ENCODE data around the gene OR10A4. TPM values are rescaled to one million over a fixed set of nuclear protein-coding genes. Genes with fewer than 3 reads are reported as not detected.
A peak's percentile ranks its signal among the peaks of the same experiment; 100 is the strongest.

The OR10A4 gene
- total and polyA plus RNA-seq, 9 of the 15 experiments (the other 6 are each of a cell fraction or from before 2014, with no cell fraction given), result not detected

DNA sequence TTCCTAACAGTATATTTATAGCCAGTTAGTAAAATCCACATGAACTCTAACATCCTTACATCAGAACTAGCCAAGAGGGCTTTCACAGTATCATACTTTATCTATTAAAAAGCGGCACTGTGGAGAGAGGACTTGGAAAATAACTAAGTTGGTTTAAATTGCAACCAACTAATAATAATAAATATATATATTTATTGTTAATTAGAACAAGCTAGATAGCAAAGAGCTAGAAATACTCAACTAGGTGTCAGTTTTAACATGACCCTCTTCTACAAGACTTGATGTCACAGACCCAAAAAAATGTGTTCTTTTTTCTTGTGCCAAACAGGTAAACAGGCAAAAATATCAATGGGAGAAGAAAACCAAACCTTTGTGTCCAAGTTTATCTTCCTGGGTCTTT is 44.3 kb downstream of the OR10A4 start, which contains the start of gene OR2D3 (continued):
- TF ChIP-seq, protein P1, sequence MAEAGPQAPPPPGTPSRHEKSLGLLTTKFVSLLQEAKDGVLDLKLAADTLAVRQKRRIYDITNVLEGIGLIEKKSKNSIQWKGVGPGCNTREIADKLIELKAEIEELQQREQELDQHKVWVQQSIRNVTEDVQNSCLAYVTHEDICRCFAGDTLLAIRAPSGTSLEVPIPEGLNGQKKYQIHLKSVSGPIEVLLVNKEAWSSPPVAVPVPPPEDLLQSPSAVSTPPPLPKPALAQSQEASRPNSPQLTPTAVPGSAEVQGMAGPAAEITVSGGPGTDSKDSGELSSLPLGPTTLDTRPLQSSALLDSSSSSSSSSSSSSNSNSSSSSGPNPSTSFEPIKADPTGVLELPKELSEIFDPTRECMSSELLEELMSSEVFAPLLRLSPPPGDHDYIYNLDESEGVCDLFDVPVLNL (CRISPR knock-in tag; IDR thresholded peaks at IDR 0.05; ENCODE audit: low read depth), result no peak
- TF ChIP-seq RBM34 (IDR thresholded peaks at IDR 0.05; ENCODE audit: borderline replicate concordance, insufficient read depth, low read length) (no peak), FOSL1 (tag; conservative IDR thresholded peaks at IDR 0.05) (no peak)
- TF ChIP-seq, protein P2, sequence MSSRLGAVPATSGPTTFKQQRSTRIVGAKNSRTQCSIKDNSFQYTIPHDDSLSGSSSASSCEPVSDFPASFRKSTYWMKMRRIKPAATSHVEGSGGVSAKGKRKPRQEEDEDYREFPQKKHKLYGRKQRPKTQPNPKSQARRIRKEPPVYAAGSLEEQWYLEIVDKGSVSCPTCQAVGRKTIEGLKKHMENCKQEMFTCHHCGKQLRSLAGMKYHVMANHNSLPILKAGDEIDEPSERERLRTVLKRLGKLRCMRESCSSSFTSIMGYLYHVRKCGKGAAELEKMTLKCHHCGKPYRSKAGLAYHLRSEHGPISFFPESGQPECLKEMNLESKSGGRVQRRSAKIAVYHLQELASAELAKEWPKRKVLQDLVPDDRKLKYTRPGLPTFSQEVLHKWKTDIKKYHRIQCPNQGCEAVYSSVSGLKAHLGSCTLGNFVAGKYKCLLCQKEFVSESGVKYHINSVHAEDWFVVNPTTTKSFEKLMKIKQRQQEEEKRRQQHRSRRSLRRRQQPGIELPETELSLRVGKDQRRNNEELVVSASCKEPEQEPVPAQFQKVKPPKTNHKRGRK (tag; IDR thresholded peaks at IDR 0.05), result no peak
- TF ChIP-seq, protein P3, sequence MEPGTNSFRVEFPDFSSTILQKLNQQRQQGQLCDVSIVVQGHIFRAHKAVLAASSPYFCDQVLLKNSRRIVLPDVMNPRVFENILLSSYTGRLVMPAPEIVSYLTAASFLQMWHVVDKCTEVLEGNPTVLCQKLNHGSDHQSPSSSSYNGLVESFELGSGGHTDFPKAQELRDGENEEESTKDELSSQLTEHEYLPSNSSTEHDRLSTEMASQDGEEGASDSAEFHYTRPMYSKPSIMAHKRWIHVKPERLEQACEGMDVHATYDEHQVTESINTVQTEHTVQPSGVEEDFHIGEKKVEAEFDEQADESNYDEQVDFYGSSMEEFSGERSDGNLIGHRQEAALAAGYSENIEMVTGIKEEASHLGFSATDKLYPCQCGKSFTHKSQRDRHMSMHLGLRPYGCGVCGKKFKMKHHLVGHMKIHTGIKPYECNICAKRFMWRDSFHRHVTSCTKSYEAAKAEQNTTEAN (CRISPR knock-in tag; IDR thresholded peaks at IDR 0.05), result no peak

DNA sequence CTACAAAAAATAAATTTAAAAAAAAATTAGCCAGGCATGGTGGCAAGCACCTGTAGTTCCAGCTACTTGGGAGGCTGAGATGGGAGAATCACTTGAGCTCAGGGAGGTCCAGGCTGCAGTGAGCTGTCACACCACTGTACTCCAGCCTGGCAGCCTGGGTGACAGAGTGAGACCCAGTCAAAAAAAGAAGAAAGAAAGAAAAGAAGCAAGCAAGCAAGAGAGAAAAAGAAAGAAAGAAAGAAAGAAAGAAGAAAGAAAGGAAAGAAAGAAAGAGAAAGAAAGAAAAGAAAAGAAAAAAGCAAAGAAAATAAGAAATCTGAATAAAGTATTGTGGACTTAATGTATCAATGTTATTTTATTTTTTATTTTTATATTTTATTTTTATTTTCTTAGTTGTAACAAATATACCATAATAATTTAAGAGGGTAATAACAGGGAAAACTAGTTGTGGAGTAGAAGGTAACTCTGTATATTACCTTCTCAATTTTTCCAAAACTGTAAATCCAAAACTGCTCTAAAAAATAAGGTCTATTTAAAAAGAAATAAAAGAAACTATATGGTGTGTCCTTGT is 48.7 kb downstream of the OR10A4 start:
- H3K4me3 ChIP-seq, result peak overlapping the region; percentile 70; the same call in 1 of the 2 replicates
- in situ Hi-C loops (cut with MboI) (no loop called here), intact Hi-C loops (cut with micrococcal nuclease) (no loop called here)
- H4K20me1 ChIP-seq (replicated peaks; ENCODE audit: control insufficient read depth, insufficient read depth, low read length), result no peaks in the 10 kb centered on the region
- peak overlapping the region in 1 of 2 experiments; percentile 90; a peak in 2 of 4 replicates for H3K9ac ChIP-seq (ENCODE audit: insufficient read depth in 1 of 2, low read depth in 2 of 2, low read length in 2 of 2)
- ChIA-PET POLR2A (interaction anchor here (0.6 kb wide), 2 partner anchors 21 to 1135 kb away, joined by 3 read pairs; no protein-coding TSS in a partner anchor), CTCF (ENCODE audit: low intra/inter-chr PET ratio) (no interaction called here)
- no peak for ATAC-seq
- peaks cover 12% of the 10 kb centered on the region; the same call in 1 of the 3 replicates for H3K36me3 ChIP-seq (ENCODE audit: control insufficient read depth, insufficient read depth, low read length)
- peaks cover 0 to 11% of the 10 kb centered on the region in 2 experiments; a peak in 3 of 5 replicates for H3K4me1 ChIP-seq (replicated peaks in 1 of 2; ENCODE audit: control insufficient read depth in 2 of 2, insufficient read depth in 2 of 2, low read length in 2 of 2)
- DNase-seq (ENCODE audit: extremely low read depth in 1 of 4, low spot score in 3 of 4), result no peak
- H3K4me2 ChIP-seq (ENCODE audit: insufficient read depth, low read length), result 0 out of 2 replicates have a peak overlapping the region, but pooled peaks have one; percentile 94
- peaks cover 29% of the 10 kb centered on the region for H3K79me2 ChIP-seq (ENCODE audit: control insufficient read depth, insufficient read depth, low read length)
- H3K27ac ChIP-seq (ENCODE audit: extremely low read depth, low read depth, low read length), result peak overlapping the region; percentile 89
- BruUV-seq (replicated peaks), result no TSS peak
- H2AFZ ChIP-seq (ENCODE audit: low read depth, low read length), result peak overlapping the region; percentile 98
- H3K9me1 ChIP-seq (ENCODE audit: control insufficient read depth, insufficient read depth, low read length), result no peaks in the 10 kb centered on the region
- H3K27me3 ChIP-seq (ENCODE audit: control insufficient read depth in 2 of 2, insufficient read depth in 2 of 2, low read length in 2 of 2), result no peaks in the 10 kb centered on the region
- no peaks in the 10 kb centered on the region for H3K9me3 ChIP-seq (replicated peaks; ENCODE audit: control insufficient read depth, insufficient read depth, low read depth, low read length)
- no peak for FAIRE-seq
- peak; percentile 73 for TF ChIP-seq U2AF2 (optimal IDR thresholded peaks at IDR 0.05; ENCODE audit: low read depth, low read length)
- TF ChIP-seq MTA3 (IDR thresholded peaks at IDR 0.05; ENCODE audit: borderline replicate concordance), result no peak
- TF ChIP-seq MYC (IDR thresholded peaks at IDR 0.05; ENCODE audit: low read depth, low read length), result no peak
- TF ChIP-seq MYC (CRISPR knock-in tag; IDR thresholded peaks at IDR 0.05; ENCODE audit: borderline replicate concordance, low read depth), result no peak
- no peak for TF ChIP-seq KDM4B (IDR thresholded peaks at IDR 0.05; ENCODE audit: borderline replicate concordance in 2 of 2, low read depth in 1 of 2)
- TF ChIP-seq, protein P4, sequence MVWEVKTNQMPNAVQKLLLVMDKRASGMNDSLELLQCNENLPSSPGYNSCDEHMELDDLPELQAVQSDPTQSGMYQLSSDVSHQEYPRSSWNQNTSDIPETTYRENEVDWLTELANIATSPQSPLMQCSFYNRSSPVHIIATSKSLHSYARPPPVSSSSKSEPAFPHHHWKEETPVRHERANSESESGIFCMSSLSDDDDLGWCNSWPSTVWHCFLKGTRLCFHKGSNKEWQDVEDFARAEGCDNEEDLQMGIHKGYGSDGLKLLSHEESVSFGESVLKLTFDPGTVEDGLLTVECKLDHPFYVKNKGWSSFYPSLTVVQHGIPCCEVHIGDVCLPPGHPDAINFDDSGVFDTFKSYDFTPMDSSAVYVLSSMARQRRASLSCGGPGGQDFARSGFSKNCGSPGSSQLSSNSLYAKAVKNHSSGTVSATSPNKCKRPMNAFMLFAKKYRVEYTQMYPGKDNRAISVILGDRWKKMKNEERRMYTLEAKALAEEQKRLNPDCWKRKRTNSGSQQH (CRISPR knock-in tag; IDR thresholded peaks at IDR 0.05), result 0 out of 2 replicates have a peak, but pooled peaks have one; percentile 39
- TF ChIP-seq, protein P5, sequence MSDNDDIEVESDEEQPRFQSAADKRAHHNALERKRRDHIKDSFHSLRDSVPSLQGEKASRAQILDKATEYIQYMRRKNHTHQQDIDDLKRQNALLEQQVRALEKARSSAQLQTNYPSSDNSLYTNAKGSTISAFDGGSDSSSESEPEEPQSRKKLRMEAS (CRISPR knock-in tag; IDR thresholded peaks at IDR 0.05), result no peak
- no peak for TF ChIP-seq HNRNPL (IDR thresholded peaks at IDR 0.05; ENCODE audit: low read depth, low read length)
- no peak for TF ChIP-seq ZNF507 (tag; conservative IDR thresholded peaks at IDR 0.05)
- TF ChIP-seq ZFPM2 (CRISPR knock-in tag; IDR thresholded peaks at IDR 0.05), result no peak
